ENCODE results near the gene FKBP1B.

DNA sequence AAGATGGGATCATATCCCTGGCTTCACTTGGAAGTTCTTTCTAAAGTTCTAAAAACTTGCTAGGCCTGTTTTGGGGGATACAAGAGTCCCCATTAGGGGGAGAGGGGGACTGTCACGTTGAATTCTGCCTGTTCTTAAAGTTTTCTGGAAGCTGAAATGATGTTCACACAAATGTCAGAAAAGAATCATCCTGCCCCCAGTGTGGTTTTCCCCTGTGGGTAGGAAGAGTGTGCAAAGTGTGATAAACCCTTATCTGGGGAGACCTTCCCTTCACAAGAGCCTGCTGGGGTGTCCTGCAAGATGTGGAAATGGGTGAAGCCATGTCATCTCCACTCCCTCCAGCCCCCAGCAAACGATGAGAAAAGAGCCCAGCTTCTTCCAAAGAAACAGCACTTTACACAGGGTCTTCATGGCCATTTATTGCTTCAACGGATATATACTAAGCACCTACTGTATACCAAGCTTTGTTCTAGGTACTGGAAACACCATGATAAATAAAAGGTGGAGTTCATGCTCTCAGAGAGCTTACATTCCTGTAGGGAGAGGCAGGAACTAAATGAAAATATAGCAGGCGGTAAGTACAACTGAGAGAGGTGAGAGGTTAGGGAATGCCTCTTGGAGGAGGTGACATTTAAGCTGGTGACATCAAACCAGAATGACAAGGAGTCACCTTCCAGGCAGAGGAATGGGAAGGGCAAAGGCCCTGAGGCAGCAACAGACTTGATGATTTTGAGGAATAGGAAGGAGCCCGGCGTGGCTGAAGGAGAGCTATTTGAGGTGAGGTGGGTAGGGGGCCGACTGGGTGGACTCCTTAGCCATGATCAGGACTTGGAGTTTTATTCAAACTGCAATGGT lies 38.1 kb upstream of the FKBP1B start:
- TF ChIP-seq PPARA (CRISPR knock-in tag; IDR thresholded peaks at IDR 0.05; ENCODE audit: borderline replicate concordance) (no peak), OSR1 (CRISPR knock-in tag; IDR thresholded peaks at IDR 0.05) (no peak), SNAI2 (CRISPR knock-in tag; IDR thresholded peaks at IDR 0.05) (no peak), ZNF8 (CRISPR knock-in tag; IDR thresholded peaks at IDR 0.05) (no peak), CSRNP3 (CRISPR knock-in tag; IDR thresholded peaks at IDR 0.05) (no peak), ZFP30 (CRISPR knock-in tag; IDR thresholded peaks at IDR 0.05) (no peak), ARNTL (CRISPR knock-in tag; IDR thresholded peaks at IDR 0.05; ENCODE audit: borderline replicate concordance, low read depth) (no peak), ZC3H10 (CRISPR knock-in tag; IDR thresholded peaks at IDR 0.05) (no peak), ESRRG (CRISPR knock-in tag; IDR thresholded peaks at IDR 0.05) (no peak), PATZ1 (CRISPR knock-in tag; IDR thresholded peaks at IDR 0.05; ENCODE audit: borderline replicate concordance) (no peak), TCF4 (CRISPR knock-in tag; IDR thresholded peaks at IDR 0.05; ENCODE audit: borderline replicate concordance) (no peak), RARB (CRISPR knock-in tag; IDR thresholded peaks at IDR 0.05) (no peak)
